Mesendoderm (in vitro differentiated cells): ENCODE data around the gene IGSF10.
A peak's percentile ranks its signal among the peaks of the same experiment; 100 is the strongest.

Source experiments
- DNase-seq: peaks from one replicate; pipeline ENCODE4 v3.0.0; 2013
- H2AK5ac ChIP-seq: 2 replicates; pipeline ENCODE4 v1.6.1; 2013; ENCODE audit warnings: low read length, inconsistent platforms
- H2BK120ac ChIP-seq: 2 replicates; pipeline ENCODE4 v1.6.1; 2013; ENCODE audit warnings: low read depth, mild to moderate bottlenecking, low read length, moderate library complexity, mixed read lengths
- H2BK15ac ChIP-seq: replicated peaks from 2 replicates; pipeline ENCODE4 v1.6.1; 2013; ENCODE audit warnings: low read depth, mild to moderate bottlenecking, moderate library complexity
- H2BK5ac ChIP-seq: 2 replicates; pipeline ENCODE4 v1.6.1; 2013; ENCODE audit warnings: low read length, inconsistent platforms
- H3K18ac ChIP-seq: 2 replicates; pipeline ENCODE4 v1.6.1; 2013; ENCODE audit warnings: mild to moderate bottlenecking, low read length, mixed read lengths
- H3K23ac ChIP-seq: one replicate; pipeline ENCODE4 v1.6.1; 2013; ENCODE audit warnings: low read length
- H3K27ac ChIP-seq: 2 replicates; pipeline ENCODE4 v1.5.1; 2013; ENCODE audit warnings: low read depth, mild to moderate bottlenecking, inconsistent platforms, low read length, moderate library complexity
- H3K27me3 ChIP-seq: 2 replicates; pipeline ENCODE4 v1.6.1; 2013; ENCODE audit warnings: low read length, control low read depth, mild to moderate bottlenecking, inconsistent platforms; ENCODE audit not compliant: insufficient read depth, poor library complexity
- H3K36me3 ChIP-seq: 2 replicates; pipeline ENCODE4 v1.6.1; 2013; ENCODE audit warnings: low read length, inconsistent platforms; ENCODE audit not compliant: control insufficient read depth, insufficient read depth
- H3K4ac ChIP-seq: one replicate; pipeline ENCODE4 v1.6.1; 2013; ENCODE audit warnings: low read depth, mild to moderate bottlenecking, low read length, moderate library complexity
- H3K4me1 ChIP-seq: 2 replicates; pipeline ENCODE4 v1.6.1; 2013; ENCODE audit warnings: low read depth, low read length, inconsistent platforms; ENCODE audit not compliant: control insufficient read depth
- H3K4me2 ChIP-seq: 2 replicates; pipeline ENCODE4 v1.6.1; 2013; ENCODE audit warnings: low read length
- H3K4me3 ChIP-seq: 2 replicates; pipeline ENCODE4 v1.5.1; 2013; ENCODE audit warnings: mild to moderate bottlenecking, low read length
- H3K56ac ChIP-seq: one replicate; pipeline ENCODE4 v1.6.1; 2013; ENCODE audit warnings: low read length
- H3K79me1 ChIP-seq: 2 replicates; pipeline ENCODE4 v1.6.1; 2013; ENCODE audit warnings: low read length, inconsistent platforms
- H3K79me2 ChIP-seq: 2 replicates; pipeline ENCODE4 v1.6.1; 2013; ENCODE audit warnings: mild to moderate bottlenecking, low read length; ENCODE audit not compliant: control insufficient read depth, insufficient read depth
- H3K9ac ChIP-seq: 2 replicates; pipeline ENCODE4 v1.6.1; 2013; ENCODE audit warnings: low read length, inconsistent platforms
- H4K5ac ChIP-seq: one replicate; pipeline ENCODE4 v1.6.1; 2013; ENCODE audit warnings: low read length
- H4K8ac ChIP-seq: one replicate; pipeline ENCODE4 v1.6.1; 2013; ENCODE audit warnings: low read depth, mild to moderate bottlenecking, control low read depth, low read length, moderate library complexity
- WGBS: extraction: QIAGEN DNeasy Blood & Tissue Kit; methylation state at CpG from one replicate; pipeline ENCODE4 v1.1.7; 2013; ENCODE audit warnings: low lambda C conversion rate, missing lambda C conversion rate; ENCODE audit not compliant: insufficient coverage; ENCODE audit errors: extremely low coverage; 5-methylcytosine and 5-hydroxymethylcytosine counted together

IGSF10 gene

DNA sequence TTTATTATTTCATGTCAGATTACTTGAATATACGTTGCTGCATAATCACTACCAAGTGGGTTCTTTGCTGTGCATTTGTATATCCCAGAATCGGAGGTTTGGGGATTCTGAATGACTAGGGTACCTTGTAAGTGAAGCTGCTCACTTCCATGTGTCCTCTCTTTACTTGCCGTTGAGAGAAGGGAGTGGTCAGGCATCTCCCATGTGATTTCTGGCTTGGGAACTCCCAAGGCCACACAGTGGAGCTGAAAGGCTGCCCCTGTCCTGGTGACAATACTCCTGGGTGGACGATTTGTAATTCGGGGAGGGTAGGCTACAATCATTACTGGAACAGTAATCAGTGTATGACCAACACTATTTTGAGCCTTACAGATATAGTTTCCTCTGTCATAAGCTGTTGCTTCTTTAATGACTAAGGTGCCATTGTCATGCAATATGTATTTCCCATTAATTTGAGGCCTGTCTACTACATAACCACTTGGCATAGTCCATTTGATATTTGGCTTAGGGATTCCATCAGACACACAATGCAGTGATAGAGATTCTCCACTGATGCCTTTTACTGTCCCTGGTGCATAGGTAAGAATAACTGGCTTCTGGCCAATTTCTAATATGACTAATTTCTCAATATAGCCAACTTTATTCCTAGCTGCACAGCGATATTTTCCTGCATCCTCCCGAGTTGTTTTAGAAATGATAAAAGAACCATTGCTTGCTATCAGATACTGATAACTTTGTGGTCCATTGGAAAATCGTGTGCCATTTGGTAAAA, 24.0 kb downstream of the IGSF10 start:
- Histone ChIP-seq H3K9ac (no peak overlapping the region), H3K4me3 (no peak overlapping the region), H3K27ac (no peak overlapping the region), H2BK120ac (no peak overlapping the region), H3K79me2 (no peaks in the 10 kb centered on the region), H3K23ac (no peak overlapping the region), H3K27me3 (no peaks in the 10 kb centered on the region), H2BK15ac (no peak overlapping the region), H3K79me1 (no peaks in the 10 kb centered on the region), H3K18ac (no peak overlapping the region), H3K4me2 (no peak overlapping the region), H3K4ac (no peak overlapping the region), H4K8ac (no peak overlapping the region), H2AK5ac (no peak overlapping the region), H3K4me1 (peaks cover 2% of the 10 kb centered on the region), H3K56ac (no peak overlapping the region), H3K36me3 (no peaks in the 10 kb centered on the region), H4K5ac (no peak overlapping the region), H2BK5ac (no peak overlapping the region)
- no CpG with 5 or more reads among the region's 8 CpGs for WGBS
- DNase-seq, result no peak

DNA sequence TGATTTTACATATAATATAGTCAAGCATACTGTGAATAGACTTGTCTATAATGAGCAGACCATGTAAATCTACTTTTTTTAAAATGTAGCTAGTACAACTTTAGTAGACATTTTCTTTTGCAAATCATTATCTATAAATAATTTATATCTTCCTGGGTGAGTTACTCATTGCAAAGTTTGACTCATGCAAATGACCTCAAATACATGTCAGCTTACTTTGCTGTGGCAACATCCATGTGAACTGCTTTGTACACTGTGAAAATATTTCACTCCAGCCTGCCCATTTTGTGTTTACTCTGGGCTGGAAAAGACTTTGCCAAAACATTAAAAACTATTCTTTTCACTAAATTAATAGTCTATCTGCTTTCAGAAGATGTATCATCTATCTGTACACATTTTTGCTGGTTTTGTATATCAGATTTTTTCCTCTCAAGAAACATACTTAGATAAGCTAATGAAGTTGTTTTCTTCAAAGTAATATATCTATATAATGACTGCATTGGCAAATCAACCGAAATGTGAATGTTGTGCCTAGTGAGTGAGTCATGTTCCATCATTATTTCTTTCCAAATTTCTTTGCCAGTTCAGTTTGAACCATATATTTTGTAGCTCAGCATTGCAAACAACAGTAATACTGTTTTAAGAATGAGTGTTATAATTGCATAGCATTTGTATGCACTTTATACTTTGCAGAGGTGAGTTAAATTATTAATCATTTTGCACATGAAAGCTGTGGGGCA, 26.5 kb downstream of the IGSF10 start:
- Histone ChIP-seq H3K27me3 (no peaks in the 10 kb centered on the region), H4K8ac (no peak overlapping the region), H3K27ac (no peak overlapping the region), H3K9ac (no peak overlapping the region), H2AK5ac (no peak overlapping the region), H3K4me3 (no peak overlapping the region), H3K36me3 (no peaks in the 10 kb centered on the region), H3K79me2 (no peaks in the 10 kb centered on the region), H3K56ac (no peak overlapping the region), H3K23ac (no peak overlapping the region), H2BK120ac (no peak overlapping the region), H4K5ac (no peak overlapping the region), H3K4ac (no peak overlapping the region), H3K79me1 (no peaks in the 10 kb centered on the region), H2BK15ac (no peak overlapping the region), H3K18ac (no peak overlapping the region), H2BK5ac (no peak overlapping the region), H3K4me1 (no peaks in the 10 kb centered on the region), H3K4me2 (no peak overlapping the region)
- no CpG with 5 or more reads among the region's 1 CpG for WGBS
- no peak for DNase-seq

DNA sequence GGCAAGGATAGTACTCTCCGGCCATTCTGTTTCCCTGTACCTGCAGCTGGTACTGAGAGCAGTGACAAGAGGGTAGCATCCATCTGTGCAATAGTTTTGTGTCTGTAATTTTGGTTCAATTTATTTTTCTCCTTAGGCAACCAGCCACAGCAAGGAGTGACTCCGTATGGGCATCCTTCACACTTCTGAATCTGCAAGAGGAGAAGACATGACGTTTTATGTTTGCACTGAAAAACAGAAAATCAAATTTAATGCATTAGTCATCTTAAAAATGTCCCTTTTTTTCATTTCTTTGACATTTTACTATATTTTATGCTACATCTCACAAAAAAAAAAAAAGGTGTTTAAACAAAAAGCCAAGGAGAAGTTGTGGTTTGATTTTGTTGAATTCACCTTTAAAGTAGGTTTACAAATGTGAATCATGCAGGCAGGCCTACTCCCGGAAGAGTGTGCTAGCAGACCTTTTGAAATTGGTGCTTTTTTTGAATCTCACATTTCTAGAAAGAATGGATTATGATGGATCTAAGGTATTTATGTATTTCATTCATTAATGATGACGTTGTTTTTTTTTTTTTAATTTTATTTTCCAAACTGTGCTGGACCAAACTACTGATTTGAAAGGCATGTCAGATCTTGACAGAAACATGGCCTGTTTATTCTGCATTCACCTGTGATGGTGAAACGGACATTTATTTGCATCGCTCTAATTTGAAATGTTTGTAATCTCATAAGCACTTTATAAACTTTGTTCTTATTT, 28.1 kb downstream of the IGSF10 start:
- H2BK5ac ChIP-seq, result no peak overlapping the region
- H3K36me3 ChIP-seq, result no peaks in the 10 kb centered on the region
- no peak overlapping the region for H3K27ac ChIP-seq
- H3K18ac ChIP-seq, result no peak overlapping the region
- no peak overlapping the region for H3K4ac ChIP-seq
- H3K4me1 ChIP-seq, result no peaks in the 10 kb centered on the region
- no peak overlapping the region for H4K5ac ChIP-seq
- H2AK5ac ChIP-seq, result no peak overlapping the region
- DNase-seq, result no peak
- no peak overlapping the region for H3K9ac ChIP-seq
- H3K79me1 ChIP-seq, result no peaks in the 10 kb centered on the region
- WGBS, result no CpG with 5 or more reads among the region's 7 CpGs
- no peaks in the 10 kb centered on the region for H3K79me2 ChIP-seq
- no peak overlapping the region for H4K8ac ChIP-seq
- no peak overlapping the region for H3K4me3 ChIP-seq
- H2BK120ac ChIP-seq, result no peak overlapping the region
- H3K56ac ChIP-seq, result no peak overlapping the region
- H3K23ac ChIP-seq, result no peak overlapping the region
- H3K27me3 ChIP-seq, result no peaks in the 10 kb centered on the region
- no peak overlapping the region for H3K4me2 ChIP-seq
- no peak overlapping the region for H2BK15ac ChIP-seq

DNA sequence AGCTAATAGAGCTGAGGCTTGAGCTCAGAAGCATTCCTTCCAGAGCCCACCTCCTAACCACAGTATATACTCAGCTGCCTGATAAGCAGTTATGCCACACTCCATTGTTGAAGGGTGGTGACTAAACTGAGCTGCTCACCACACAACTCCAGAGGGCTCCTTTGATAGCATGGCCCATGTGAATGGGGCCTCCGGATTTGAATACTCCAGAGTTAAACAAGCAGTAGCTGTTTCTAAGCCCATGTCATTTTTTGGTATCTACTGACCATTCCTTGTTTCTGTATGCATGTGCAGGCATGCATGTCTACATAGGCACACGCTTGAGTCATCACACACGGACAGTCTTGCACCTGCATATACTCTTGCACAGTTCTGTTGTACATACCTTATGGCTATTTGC, 28.9 kb downstream of the IGSF10 start:
- H3K27me3 ChIP-seq, result no peaks in the 10 kb centered on the region
- no peak overlapping the region for H2BK15ac ChIP-seq
- no peak overlapping the region for H3K56ac ChIP-seq
- no peak overlapping the region for H2BK120ac ChIP-seq
- no peak overlapping the region for H2AK5ac ChIP-seq
- H4K8ac ChIP-seq, result no peak overlapping the region
- H3K4me3 ChIP-seq, result no peak overlapping the region
- no peaks in the 10 kb centered on the region for H3K79me1 ChIP-seq
- no peak overlapping the region for H2BK5ac ChIP-seq
- no peak overlapping the region for H4K5ac ChIP-seq
- H3K18ac ChIP-seq, result no peak overlapping the region
- H3K4me1 ChIP-seq, result no peaks in the 10 kb centered on the region
- no peak overlapping the region for H3K4me2 ChIP-seq
- WGBS, result no CpG with 5 or more reads among the region's 3 CpGs
- no peak overlapping the region for H3K9ac ChIP-seq
- peak; percentile 26 for DNase-seq
- no peak overlapping the region for H3K4ac ChIP-seq
- H3K27ac ChIP-seq, result no peak overlapping the region
- no peaks in the 10 kb centered on the region for H3K79me2 ChIP-seq
- no peaks in the 10 kb centered on the region for H3K36me3 ChIP-seq
- H3K23ac ChIP-seq, result no peak overlapping the region

DNA sequence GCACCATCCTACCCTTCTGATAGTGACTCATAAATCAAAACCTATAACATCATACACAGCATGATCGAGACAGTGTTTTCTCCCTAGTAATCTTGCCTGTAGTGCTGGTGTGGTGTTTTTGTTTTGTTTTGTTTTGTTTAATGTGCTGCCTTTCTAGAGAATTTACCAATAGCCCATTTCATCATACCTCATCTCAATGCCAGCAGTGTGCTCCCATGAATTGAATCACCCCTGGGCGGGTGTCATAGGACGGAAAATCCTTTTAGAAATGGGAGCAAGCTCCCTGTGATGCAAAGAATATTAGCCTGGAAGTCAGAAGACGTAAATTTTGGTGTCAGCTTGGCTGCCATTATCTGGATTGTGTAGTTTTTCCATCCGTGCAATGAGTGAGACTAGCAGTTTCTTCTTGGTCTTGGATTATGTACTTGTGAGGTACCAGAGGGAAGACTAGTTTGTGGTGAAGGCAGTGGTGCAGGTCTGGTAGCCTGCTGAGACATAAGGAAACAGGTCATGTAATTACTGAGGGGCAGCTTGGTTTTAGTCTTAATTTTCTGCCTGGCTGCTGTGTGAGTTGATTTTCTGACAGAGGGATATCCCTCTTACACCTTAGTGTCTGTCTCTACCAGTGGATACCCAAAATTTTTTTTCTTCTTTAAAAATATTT, 29.9 kb downstream of the IGSF10 start:
- Histone ChIP-seq H4K5ac (no peak overlapping the region), H2AK5ac (no peak overlapping the region), H2BK15ac (no peak overlapping the region), H3K27me3 (no peaks in the 10 kb centered on the region), H3K23ac (no peak overlapping the region), H3K4me3 (no peak overlapping the region), H3K4me1 (no peaks in the 10 kb centered on the region), H3K4me2 (no peak overlapping the region), H3K9ac (no peak overlapping the region), H2BK5ac (no peak overlapping the region), H3K4ac (no peak overlapping the region), H2BK120ac (no peak overlapping the region), H3K79me2 (no peaks in the 10 kb centered on the region), H3K18ac (no peak overlapping the region), H4K8ac (no peak overlapping the region), H3K27ac (no peak overlapping the region), H3K56ac (no peak overlapping the region), H3K79me1 (no peaks in the 10 kb centered on the region), H3K36me3 (no peaks in the 10 kb centered on the region)
- DNase-seq, result no peak
- no CpG with 5 or more reads among the region's 5 CpGs for WGBS
